ENCODE measurements around the gene RELA.
"Not testable (repeated sequence)": the region's sequence is repeated elsewhere in the genome, so short reads cannot be mapped to it uniquely, and the experiment has no call there.

The RELA gene

DNA sequence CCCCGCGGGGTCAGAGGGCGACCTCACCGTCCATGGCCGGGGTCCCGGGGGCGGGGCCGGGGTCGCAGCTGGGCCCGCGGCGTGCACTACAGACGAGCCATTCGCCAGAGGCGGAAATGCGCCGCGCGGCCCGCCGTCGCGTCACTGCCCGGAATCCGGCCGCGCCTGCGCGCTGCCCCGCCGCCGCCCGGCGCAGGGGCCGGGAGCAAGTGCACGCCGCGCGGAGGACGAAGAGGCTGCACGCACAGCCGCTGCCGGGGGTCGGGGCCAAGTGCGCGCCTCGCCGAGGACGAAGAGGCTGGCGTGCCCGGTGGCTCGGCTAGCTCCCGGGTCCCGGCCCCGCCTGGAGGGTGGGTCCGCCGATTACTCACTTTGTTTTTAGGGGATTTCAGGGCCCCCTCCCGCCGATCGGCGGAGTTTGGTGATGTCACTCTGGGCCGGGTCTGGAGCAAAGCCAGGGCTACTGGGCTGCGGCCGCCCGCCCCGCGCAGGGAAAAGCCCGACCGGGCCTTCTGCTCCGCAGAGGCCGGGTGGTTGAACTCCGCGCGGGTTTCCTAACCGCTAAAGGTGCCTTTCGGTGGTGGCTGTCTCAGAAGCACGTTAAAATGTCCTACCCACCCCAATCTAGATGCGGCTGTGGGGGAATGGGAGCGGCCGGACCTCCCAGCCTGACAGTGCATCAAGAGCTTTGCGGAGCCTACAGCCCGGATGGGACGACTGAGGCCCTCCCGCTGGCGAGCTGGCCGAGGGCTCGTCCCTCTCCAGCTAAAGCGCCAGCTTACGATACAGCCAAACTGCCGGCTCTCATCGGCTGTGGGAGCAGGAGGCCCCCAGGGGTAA lies at the start of gene RELA:
TSS of gene RELA (minus strand) at position 118 of the 840 bp plus-strand sequence. CDS start at position 34, 84 bp downstream.
- Histone ChIP-seq H3K4me3 (ENCODE audit: low read depth, low read length) (peak within 1 kb of the TSS; percentile 94), H3K9me3 (ENCODE audit: control insufficient read depth, insufficient read depth, low read length) (no peaks in the 10 kb centered on the region), H3K4me1 (ENCODE audit: control insufficient read depth, insufficient read depth, low read length) (no peaks in the 10 kb centered on the region), H3K9ac (ENCODE audit: low read depth, low read length) (peak within 1 kb of the TSS; percentile 97), H3K27me3 (ENCODE audit: control insufficient read depth, insufficient read depth, low read length) (no peaks in the 10 kb centered on the region), H3K36me3 (ENCODE audit: control insufficient read depth, insufficient read depth, low read length) (peaks cover 22% of the 10 kb centered on the region)

- Histone ChIP-seq H3K36me3 (ENCODE audit: control insufficient read depth, insufficient read depth, low read length) (peaks cover 33% of the 10 kb centered on the region), H3K4me1 (ENCODE audit: control insufficient read depth, insufficient read depth, low read length) (no peaks in the 10 kb centered on the region), H3K27me3 (ENCODE audit: control insufficient read depth, insufficient read depth, low read length) (no peaks in the 10 kb centered on the region), H3K9me3 (ENCODE audit: control insufficient read depth, insufficient read depth, low read length) (no peaks in the 10 kb centered on the region), H3K9ac (ENCODE audit: low read depth, low read length) (peak within 1 kb of the TSS; percentile 95), H3K4me3 (ENCODE audit: low read depth, low read length) (peak within 1 kb of the TSS; percentile 95)
Observed at GRCh38 chr11:65711785-65712632, 49.3 kb upstream of the RELA start, which contains the start of gene KAT5. Gene KAT5, plus strand, starts transcription at chr11:65712252. Its CDS starts 16 bp downstream, at chr11:65712268.

GRCh38 chr11:65710421-65710820 lies 47.7 kb upstream of the RELA start:
- H3K4me3 ChIP-seq (ENCODE audit: low read depth, low read length): no peak overlapping the region
- H3K9ac ChIP-seq (ENCODE audit: low read depth, low read length): no peak overlapping the region
- H3K4me1 ChIP-seq (ENCODE audit: control insufficient read depth, insufficient read depth, low read length): no peaks in the 10 kb centered on the region

GRCh38 chr11:65709661-65710060 lies 46.9 kb upstream of the RELA start:
- H3K4me1 ChIP-seq (ENCODE audit: control insufficient read depth, insufficient read depth, low read length): no peaks in the 10 kb centered on the region
- H3K4me3 ChIP-seq (ENCODE audit: low read depth, low read length): no peak overlapping the region
- H3K27me3 ChIP-seq (ENCODE audit: control insufficient read depth, insufficient read depth, low read length): no peaks in the 10 kb centered on the region
- H3K9me3 ChIP-seq (ENCODE audit: control insufficient read depth, insufficient read depth, low read length): no peaks in the 10 kb centered on the region
- H3K9ac ChIP-seq (ENCODE audit: low read depth, low read length): no peak overlapping the region
- H3K36me3 ChIP-seq (ENCODE audit: control insufficient read depth, insufficient read depth, low read length): peaks cover 16% of the 10 kb centered on the region

More at GRCh38 chr11:65710421-65710820, 47.7 kb upstream of the RELA start:
- no peaks in the 10 kb centered on the region for H3K27me3 ChIP-seq (ENCODE audit: control insufficient read depth, insufficient read depth, low read length)
- no peaks in the 10 kb centered on the region for H3K9me3 ChIP-seq (ENCODE audit: control insufficient read depth, insufficient read depth, low read length)
- H3K36me3 ChIP-seq (ENCODE audit: control insufficient read depth, insufficient read depth, low read length): peaks cover 23% of the 10 kb centered on the region

DNA sequence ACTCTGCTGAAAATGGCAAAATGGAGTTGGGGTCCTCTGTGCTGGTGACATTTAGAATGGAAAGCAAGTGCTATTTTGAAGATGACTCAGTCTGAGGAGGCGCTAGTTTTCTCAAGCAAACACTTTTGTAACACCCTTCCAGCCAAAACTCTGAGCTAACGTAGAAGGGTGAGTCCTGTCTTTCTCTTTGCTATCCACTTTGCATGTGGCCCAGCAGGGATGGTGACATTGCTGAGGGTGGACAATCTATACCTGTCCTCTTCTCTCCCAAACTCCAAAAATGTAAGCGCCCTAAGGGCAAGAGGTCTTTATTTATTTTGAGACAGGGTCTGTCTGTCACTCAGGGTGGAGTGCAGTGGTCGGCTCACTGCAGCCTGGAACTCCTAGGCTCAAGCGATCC lies 45.7 kb upstream of the RELA start:
- no peaks in the 10 kb centered on the region for H3K27me3 ChIP-seq (ENCODE audit: control insufficient read depth, insufficient read depth, low read length)
- no peaks in the 10 kb centered on the region for H3K9me3 ChIP-seq (ENCODE audit: control insufficient read depth, insufficient read depth, low read length)
- H3K9ac ChIP-seq (ENCODE audit: low read depth, low read length): no peak overlapping the region
- H3K4me1 ChIP-seq (ENCODE audit: control insufficient read depth, insufficient read depth, low read length): no peaks in the 10 kb centered on the region
- no peak overlapping the region for H3K4me3 ChIP-seq (ENCODE audit: low read depth, low read length)
- peaks cover 5% of the 10 kb centered on the region for H3K36me3 ChIP-seq (ENCODE audit: control insufficient read depth, insufficient read depth, low read length)

- H3K4me1 ChIP-seq (ENCODE audit: control insufficient read depth, insufficient read depth, low read length); H3K36me3 ChIP-seq (ENCODE audit: control insufficient read depth, insufficient read depth, low read length); H3K9me3 ChIP-seq (ENCODE audit: control insufficient read depth, insufficient read depth, low read length); H3K4me3 ChIP-seq (ENCODE audit: low read depth, low read length); H3K27me3 ChIP-seq (ENCODE audit: control insufficient read depth, insufficient read depth, low read length); H3K9ac ChIP-seq (ENCODE audit: low read depth, low read length): not testable (repeated sequence)
Observed at GRCh38 chr11:65707002-65707401, 44.3 kb upstream of the RELA start.

DNA sequence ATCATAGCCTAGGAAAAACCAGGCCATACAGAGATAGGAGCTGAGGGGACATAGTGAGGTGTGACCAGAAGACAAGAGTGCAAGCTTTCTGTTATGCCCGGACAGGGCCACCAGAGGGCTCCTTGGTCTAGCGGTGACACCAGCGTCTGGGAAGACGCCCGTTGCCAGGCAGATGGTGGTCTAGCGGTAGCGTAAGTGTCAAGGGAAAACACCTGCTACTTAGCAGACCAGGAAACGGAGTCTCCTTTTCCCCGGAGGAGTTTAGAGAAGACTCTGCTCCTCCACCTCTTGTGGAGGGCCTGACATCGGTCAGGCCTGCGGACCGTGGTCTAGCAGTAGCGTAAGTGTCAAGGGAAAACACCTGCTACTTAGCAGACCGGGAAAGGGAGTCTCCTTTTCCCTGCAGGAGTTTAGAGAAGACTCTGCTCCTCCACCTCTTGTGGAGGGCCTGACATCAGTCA lies 43.6 kb upstream of the RELA start:
- not testable (repeated sequence) for H3K4me1 ChIP-seq (ENCODE audit: control insufficient read depth, insufficient read depth, low read length); H3K9ac ChIP-seq (ENCODE audit: low read depth, low read length); H3K27me3 ChIP-seq (ENCODE audit: control insufficient read depth, insufficient read depth, low read length); H3K9me3 ChIP-seq (ENCODE audit: control insufficient read depth, insufficient read depth, low read length); H3K4me3 ChIP-seq (ENCODE audit: low read depth, low read length); H3K36me3 ChIP-seq (ENCODE audit: control insufficient read depth, insufficient read depth, low read length)

- Histone ChIP-seq H3K9me3 (ENCODE audit: control insufficient read depth, insufficient read depth, low read length) (no peaks in the 10 kb centered on the region), H3K4me1 (ENCODE audit: control insufficient read depth, insufficient read depth, low read length) (no peaks in the 10 kb centered on the region), H3K27me3 (ENCODE audit: control insufficient read depth, insufficient read depth, low read length) (no peaks in the 10 kb centered on the region), H3K36me3 (ENCODE audit: control insufficient read depth, insufficient read depth, low read length) (no peaks in the 10 kb centered on the region), H3K4me3 (ENCODE audit: low read depth, low read length) (no peak overlapping the region), H3K9ac (ENCODE audit: low read depth, low read length) (no peak overlapping the region)
Observed at GRCh38 chr11:65703846-65704245, 41.1 kb upstream of the RELA start.

GRCh38 chr11:65701686-65702085 lies 39.0 kb upstream of the RELA start:
- Histone ChIP-seq H3K4me1 (ENCODE audit: control insufficient read depth, insufficient read depth, low read length) (no peaks in the 10 kb centered on the region), H3K9me3 (ENCODE audit: control insufficient read depth, insufficient read depth, low read length) (no peaks in the 10 kb centered on the region), H3K9ac (ENCODE audit: low read depth, low read length) (no peak overlapping the region), H3K4me3 (ENCODE audit: low read depth, low read length) (no peak overlapping the region), H3K27me3 (ENCODE audit: control insufficient read depth, insufficient read depth, low read length) (no peaks in the 10 kb centered on the region), H3K36me3 (ENCODE audit: control insufficient read depth, insufficient read depth, low read length) (no peaks in the 10 kb centered on the region)

DNA sequence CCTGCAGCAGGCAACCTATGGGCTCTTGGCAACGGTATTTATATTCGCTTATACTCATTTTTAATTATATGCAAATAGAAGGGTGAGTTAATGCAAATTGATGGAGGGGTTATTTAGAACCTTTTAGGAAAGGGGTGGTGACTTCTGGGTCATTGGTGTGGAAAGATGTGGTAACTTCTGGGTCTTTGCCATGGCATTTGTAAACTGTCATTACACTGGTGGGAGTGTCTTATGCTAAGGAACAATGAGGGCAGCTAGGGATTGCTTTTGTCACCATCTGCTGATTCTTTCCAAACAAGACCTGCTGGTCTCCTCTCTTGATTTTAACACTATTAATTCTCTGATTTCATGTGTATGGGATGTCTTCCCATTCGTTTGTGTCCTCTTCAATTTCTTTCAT lies 37.7 kb upstream of the RELA start:
- H3K9ac ChIP-seq (ENCODE audit: low read depth, low read length): no peak overlapping the region
- no peaks in the 10 kb centered on the region for H3K9me3 ChIP-seq (ENCODE audit: control insufficient read depth, insufficient read depth, low read length)
- H3K4me3 ChIP-seq (ENCODE audit: low read depth, low read length): no peak overlapping the region
- H3K27me3 ChIP-seq (ENCODE audit: control insufficient read depth, insufficient read depth, low read length): no peaks in the 10 kb centered on the region
- no peaks in the 10 kb centered on the region for H3K36me3 ChIP-seq (ENCODE audit: control insufficient read depth, insufficient read depth, low read length)
- no peaks in the 10 kb centered on the region for H3K4me1 ChIP-seq (ENCODE audit: control insufficient read depth, insufficient read depth, low read length)

DNA sequence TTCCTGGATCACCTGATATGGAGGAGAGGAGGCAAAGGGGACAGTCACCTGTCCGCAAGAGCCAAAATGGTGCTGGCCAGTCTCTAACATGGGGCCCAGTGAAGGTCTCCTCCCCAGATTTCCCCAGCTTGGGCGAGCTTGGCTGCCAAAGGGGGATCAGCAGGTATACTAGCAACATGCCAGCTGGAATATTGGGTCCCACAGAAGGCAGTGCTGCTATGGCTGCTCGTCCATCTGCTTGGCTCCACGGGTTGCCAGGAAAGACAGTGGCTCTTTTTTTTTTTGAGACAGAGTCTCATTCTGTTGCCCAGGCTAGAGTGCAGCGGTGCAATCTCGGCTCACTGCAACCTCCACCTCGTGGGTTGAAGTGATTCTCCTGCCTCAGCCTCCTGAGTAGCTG lies 36.6 kb upstream of the RELA start:
- Histone ChIP-seq H3K9ac (ENCODE audit: low read depth, low read length) (no peak overlapping the region), H3K4me3 (ENCODE audit: low read depth, low read length) (no peak overlapping the region), H3K27me3 (ENCODE audit: control insufficient read depth, insufficient read depth, low read length) (no peaks in the 10 kb centered on the region), H3K4me1 (ENCODE audit: control insufficient read depth, insufficient read depth, low read length) (no peaks in the 10 kb centered on the region), H3K9me3 (ENCODE audit: control insufficient read depth, insufficient read depth, low read length) (no peaks in the 10 kb centered on the region), H3K36me3 (ENCODE audit: control insufficient read depth, insufficient read depth, low read length) (no peaks in the 10 kb centered on the region)
